SK-N-SH (cell line): Measurements from ENCODE around the gene ABHD13. TPM values are rescaled to one million over a fixed set of nuclear protein-coding genes. Genes with fewer than 3 reads are reported as not detected.
"Not testable (repeated sequence)": the region's sequence is repeated elsewhere in the genome, so short reads cannot be mapped to it uniquely, and the experiment has no call there.

Experiments used
- CTCF ChIA-PET: fragments of 300-600, 350-600 bp; formaldehyde crosslinking; extraction: SDS; loops from one replicate; lab custom pipeline; 2021; lab: Yijun Ruan, JAX
- POLR2A ChIA-PET: fragments of 350-600 bp; sonication (Branson Sonifier 250); formaldehyde crosslinking; extraction: SDS; loops from one replicate; lab custom pipeline; 2020; ENCODE audit warnings: antibody characterized with exemption, inconsistent platforms; lab: Yijun Ruan, JAX
- DNase-seq: peaks from one replicate; pipeline ENCODE4 v3.0.0; 2012
- H2AFZ ChIP-seq: fragments of 200-600 bp; sonication (generic); 2 replicates; pipeline ENCODE4 v1.8.1; 2016; ENCODE audit warnings: antibody characterized with exemption, mild to moderate bottlenecking, low read depth
- H3F3A ChIP-seq: fragments of 200-600 bp; sonication (generic); replicated peaks from 2 replicates; pipeline ENCODE3; 2016; ENCODE audit warnings: antibody characterized with exemption, mild to moderate bottlenecking; ENCODE audit not compliant: insufficient read depth
- H3K27ac ChIP-seq, 2 experiments: fragments of 200-500 bp in 1 of 2; fragments of 200-600 bp in 1 of 2; sonication (Bioruptor generic) in 1 of 2; sonication (generic), shearing (Covaris generic) in 1 of 2; 2 replicates each; pipeline versions ENCODE4 v1.5.1 to v1.6.1; 2014 to 2016; ENCODE audit warnings: low read depth in 2 of 2, inconsistent platforms in 1 of 2, low read length in 1 of 2, mild to moderate bottlenecking in 1 of 2, mixed read lengths in 1 of 2
- H3K27me3 ChIP-seq: fragments of 200-600 bp; sonication (generic), shearing (Covaris generic); 2 replicates; pipeline ENCODE4 v1.6.1; 2016; ENCODE audit warnings: mixed run types; ENCODE audit not compliant: insufficient read depth
- H3K36me3 ChIP-seq, 2 experiments: fragments of 200-500 bp in 1 of 2; fragments of 200-600 bp in 1 of 2; sonication (Bioruptor generic) in 1 of 2; sonication (generic) in 1 of 2; replicated peaks in 1 of 2; 2 replicates each; pipeline versions ENCODE3 to v1.5.1; 2014 to 2016; ENCODE audit warnings: low read length in 1 of 2, mild to moderate bottlenecking in 1 of 2; ENCODE audit not compliant: insufficient read depth in 2 of 2, control insufficient read depth in 1 of 2
- H3K4me1 ChIP-seq, 2 experiments: fragments of 200-500 bp in 1 of 2; fragments of 200-600 bp in 1 of 2; sonication (Bioruptor generic) in 1 of 2; sonication (generic), shearing (Covaris generic) in 1 of 2; 2 replicates each; pipeline versions ENCODE4 v1.5.1 to v1.6.1; 2014 to 2016; ENCODE audit warnings: low read depth in 1 of 2, low read length in 1 of 2, mixed run types in 1 of 2; ENCODE audit not compliant: insufficient read depth in 2 of 2, control insufficient read depth in 1 of 2
- H3K4me2 ChIP-seq: fragments of 200-600 bp; sonication (generic), shearing (Covaris generic); 2 replicates; pipeline ENCODE4 v1.6.1; 2017; ENCODE audit warnings: mixed run types
- H3K4me3 ChIP-seq, 2 experiments: fragments of 200-500 bp in 1 of 2; fragments of 200-600 bp in 1 of 2; sonication (Bioruptor generic) in 1 of 2; sonication (generic), shearing (Covaris generic) in 1 of 2; 2 replicates each; pipeline versions ENCODE4 v1.5.1 to v1.8.1; 2014 to 2016; ENCODE audit warnings: low read depth in 2 of 2, inconsistent platforms in 1 of 2, low read length in 1 of 2, mild to moderate bottlenecking in 1 of 2, mixed read lengths in 1 of 2, moderate library complexity in 1 of 2
- H3K79me2 ChIP-seq: fragments of 200-600 bp; sonication (generic); 2 replicates; pipeline ENCODE4 v1.8.1; 2017; ENCODE audit warnings: mild to moderate bottlenecking; ENCODE audit not compliant: insufficient read depth
- H3K9ac ChIP-seq: fragments of 200-600 bp; sonication (generic); 2 replicates; pipeline ENCODE4 v1.6.1; 2017; ENCODE audit warnings: mixed run types
- H3K9me2 ChIP-seq: fragments of 200-600 bp; sonication (generic); 2 replicates; pipeline ENCODE4 v1.6.1; 2017; ENCODE audit warnings: mixed run types
- H3K9me3 ChIP-seq: fragments of 200-600 bp; sonication (generic); 2 replicates; pipeline ENCODE4 v1.6.1; 2017; ENCODE audit warnings: mixed run types, mild to moderate bottlenecking, moderate library complexity
- H4K20me1 ChIP-seq: fragments of 200-600 bp; sonication (generic); 2 replicates; pipeline ENCODE4 v1.6.1; 2017; ENCODE audit warnings: mild to moderate bottlenecking, mixed run types; ENCODE audit not compliant: insufficient read depth
- CHD2 ChIP-seq: fragments of 150-350 bp; IDR thresholded peaks from 2 replicates; pipeline ENCODE4 v1.6.1; 2018; ENCODE audit warnings: low read length; ENCODE audit not compliant: partially characterized antibody
- ELF1 ChIP-seq: IDR thresholded peaks from 2 replicates; pipeline ENCODE4 v1.4.0; 2012
- FOXJ3 ChIP-seq: sonication (generic); formaldehyde crosslinking; IDR thresholded peaks from 2 replicates; pipeline ENCODE4 v1.5.1; 2020; ENCODE audit warnings: mild to moderate bottlenecking, missing genetic modification reagents
- FOXM1 ChIP-seq: IDR thresholded peaks from 2 replicates; pipeline ENCODE4 v1.4.0; 2012; ENCODE audit warnings: low read depth, mild to moderate bottlenecking
- GABPA ChIP-seq: IDR thresholded peaks from 2 replicates; pipeline ENCODE4 v1.4.0; 2012; ENCODE audit warnings: low read depth, mild to moderate bottlenecking
- JUND ChIP-seq: IDR thresholded peaks from 2 replicates; pipeline ENCODE4 v1.4.0; 2012
- MXI1 ChIP-seq: IDR thresholded peaks from 2 replicates; pipeline ENCODE4 v1.6.1; 2012; ENCODE audit warnings: mild to moderate bottlenecking, low read depth, low read length, improper control_type of control experiment
- NRF1 ChIP-seq: IDR thresholded peaks from 2 replicates; pipeline ENCODE4 v1.6.1; 2012; ENCODE audit warnings: low read depth, mild to moderate bottlenecking, low read length
- PBX3 ChIP-seq: IDR thresholded peaks from 2 replicates; pipeline ENCODE4; 2012
- POLR2AphosphoS5 ChIP-seq: IDR thresholded peaks from 2 replicates; pipeline ENCODE4 v1.6.1; 2012; ENCODE audit warnings: low read depth, low read length
- RFX5 ChIP-seq: IDR thresholded peaks from 2 replicates; pipeline ENCODE4 v1.6.1; 2012; ENCODE audit warnings: mild to moderate bottlenecking, improper control_type of control experiment, low read length
- RXRA ChIP-seq: IDR thresholded peaks from 2 replicates; pipeline ENCODE4 v1.4.0; 2012; ENCODE audit warnings: low read depth, mild to moderate bottlenecking, borderline replicate concordance
- SIN3A ChIP-seq: IDR thresholded peaks from 2 replicates; pipeline ENCODE4 v1.6.1; 2012; ENCODE audit warnings: low read depth, mild to moderate bottlenecking, low read length, moderate library complexity, borderline replicate concordance
- TAF1 ChIP-seq: IDR thresholded peaks from 2 replicates; pipeline ENCODE4 v1.6.1; 2012; ENCODE audit warnings: low read depth, mild to moderate bottlenecking, low read length, moderate library complexity, borderline replicate concordance
- WGBS: methylation state at CpG from one replicate; pipeline ENCODE4 v1.1.6; 2017; ENCODE audit warnings: low lambda C conversion rate; 5-methylcytosine and 5-hydroxymethylcytosine counted together
- polyA plus RNA-seq, 3 experiments: library from polyadenylated mRNA; depleted of rRNA; stranded (reverse); fragments of >200 nt; gene quantifications; 2 replicates each; pipeline ENCODE4 v1.2.3, GENCODE V29; 2012
- TF ChIP-seq, protein P1 (sequence below): fragments of 200-600 bp; sonication (generic); IDR thresholded peaks from 2 replicates; pipeline ENCODE4 v1.6.1; 2017; ENCODE audit warnings: antibody characterized with exemption, mild to moderate bottlenecking, moderate library complexity
- TF ChIP-seq, protein P2 (sequence below): IDR thresholded peaks from 2 replicates; pipeline ENCODE4 v1.4.0; 2012; ENCODE audit warnings: low read depth
- TF ChIP-seq, protein P3 (sequence below): IDR thresholded peaks from 2 replicates; pipeline ENCODE4 v1.4.0; 2012; ENCODE audit warnings: low read depth, borderline replicate concordance
- TF ChIP-seq, protein P4 (sequence below): IDR thresholded peaks from 2 replicates; pipeline ENCODE4 v1.6.1; 2012; ENCODE audit warnings: mild to moderate bottlenecking, low read depth, low read length, moderate library complexity

Gene ABHD13
- polyA plus RNA-seq, 1 of the 3 experiments (the other 2 are of a cell fraction), result 2.9 TPM

- peak within 1 kb of the TSS; percentile 88 for H3K4me2 ChIP-seq
- ChIA-PET POLR2A (interaction anchor here (0.7 kb wide), 1 partner anchor 11 kb away, joined by 4 read pairs; no protein-coding TSS in a partner anchor), CTCF (interaction anchor here (1.4 kb wide), 1 partner anchor 10 kb away, joined by 3 read pairs; no protein-coding TSS in a partner anchor)
- peak within 1 kb of the TSS; percentile 72 to 89 for H3K27ac ChIP-seq
- H3K4me1 ChIP-seq, result peaks cover 19 to 29% of the 10 kb centered on the region in 2 experiments; a peak in 3 of 4 replicates
- 5% methylated on average over 8 of the region's 26 CpGs for WGBS
- peak within 1 kb of the TSS; percentile 54 to 67 for H3K4me3 ChIP-seq
- no peaks in the 10 kb centered on the region for H3K9me2 ChIP-seq
- peaks cover 12% of the 10 kb centered on the region for H4K20me1 ChIP-seq
- peaks cover 9 to 12% of the 10 kb centered on the region in 2 experiments for H3K36me3 ChIP-seq
- TF ChIP-seq NRF1 (peak; percentile 96), SIN3A (0 out of 2 replicates have a peak, but pooled peaks have one; percentile 39), TAF1 (peak; percentile 47; the same call in 1 of the 2 replicates), ELF1 (peak; percentile 70), PBX3 (peak; percentile 49; the same call in 1 of the 2 replicates), CHD2 (peak; percentile 77), RXRA (no peak), FOXJ3 (CRISPR knock-in tag) (no peak), POLR2AphosphoS5 (peak; percentile 48; the same call in 1 of the 2 replicates), JUND (no peak), MXI1 (peak; percentile 85), FOXM1 (no peak), GABPA (peak; percentile 75), RFX5 (no peak)
- TF ChIP-seq, protein P1, sequence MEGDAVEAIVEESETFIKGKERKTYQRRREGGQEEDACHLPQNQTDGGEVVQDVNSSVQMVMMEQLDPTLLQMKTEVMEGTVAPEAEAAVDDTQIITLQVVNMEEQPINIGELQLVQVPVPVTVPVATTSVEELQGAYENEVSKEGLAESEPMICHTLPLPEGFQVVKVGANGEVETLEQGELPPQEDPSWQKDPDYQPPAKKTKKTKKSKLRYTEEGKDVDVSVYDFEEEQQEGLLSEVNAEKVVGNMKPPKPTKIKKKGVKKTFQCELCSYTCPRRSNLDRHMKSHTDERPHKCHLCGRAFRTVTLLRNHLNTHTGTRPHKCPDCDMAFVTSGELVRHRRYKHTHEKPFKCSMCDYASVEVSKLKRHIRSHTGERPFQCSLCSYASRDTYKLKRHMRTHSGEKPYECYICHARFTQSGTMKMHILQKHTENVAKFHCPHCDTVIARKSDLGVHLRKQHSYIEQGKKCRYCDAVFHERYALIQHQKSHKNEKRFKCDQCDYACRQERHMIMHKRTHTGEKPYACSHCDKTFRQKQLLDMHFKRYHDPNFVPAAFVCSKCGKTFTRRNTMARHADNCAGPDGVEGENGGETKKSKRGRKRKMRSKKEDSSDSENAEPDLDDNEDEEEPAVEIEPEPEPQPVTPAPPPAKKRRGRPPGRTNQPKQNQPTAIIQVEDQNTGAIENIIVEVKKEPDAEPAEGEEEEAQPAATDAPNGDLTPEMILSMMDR, result no peak
- TF ChIP-seq, protein P2, sequence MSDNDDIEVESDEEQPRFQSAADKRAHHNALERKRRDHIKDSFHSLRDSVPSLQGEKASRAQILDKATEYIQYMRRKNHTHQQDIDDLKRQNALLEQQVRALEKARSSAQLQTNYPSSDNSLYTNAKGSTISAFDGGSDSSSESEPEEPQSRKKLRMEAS, result peak; percentile 56; the same call in 1 of the 2 replicates
- TF ChIP-seq, protein P3, sequence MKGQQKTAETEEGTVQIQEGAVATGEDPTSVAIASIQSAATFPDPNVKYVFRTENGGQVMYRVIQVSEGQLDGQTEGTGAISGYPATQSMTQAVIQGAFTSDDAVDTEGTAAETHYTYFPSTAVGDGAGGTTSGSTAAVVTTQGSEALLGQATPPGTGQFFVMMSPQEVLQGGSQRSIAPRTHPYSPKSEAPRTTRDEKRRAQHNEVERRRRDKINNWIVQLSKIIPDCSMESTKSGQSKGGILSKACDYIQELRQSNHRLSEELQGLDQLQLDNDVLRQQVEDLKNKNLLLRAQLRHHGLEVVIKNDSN, result no peak
- TF ChIP-seq, protein P4, sequence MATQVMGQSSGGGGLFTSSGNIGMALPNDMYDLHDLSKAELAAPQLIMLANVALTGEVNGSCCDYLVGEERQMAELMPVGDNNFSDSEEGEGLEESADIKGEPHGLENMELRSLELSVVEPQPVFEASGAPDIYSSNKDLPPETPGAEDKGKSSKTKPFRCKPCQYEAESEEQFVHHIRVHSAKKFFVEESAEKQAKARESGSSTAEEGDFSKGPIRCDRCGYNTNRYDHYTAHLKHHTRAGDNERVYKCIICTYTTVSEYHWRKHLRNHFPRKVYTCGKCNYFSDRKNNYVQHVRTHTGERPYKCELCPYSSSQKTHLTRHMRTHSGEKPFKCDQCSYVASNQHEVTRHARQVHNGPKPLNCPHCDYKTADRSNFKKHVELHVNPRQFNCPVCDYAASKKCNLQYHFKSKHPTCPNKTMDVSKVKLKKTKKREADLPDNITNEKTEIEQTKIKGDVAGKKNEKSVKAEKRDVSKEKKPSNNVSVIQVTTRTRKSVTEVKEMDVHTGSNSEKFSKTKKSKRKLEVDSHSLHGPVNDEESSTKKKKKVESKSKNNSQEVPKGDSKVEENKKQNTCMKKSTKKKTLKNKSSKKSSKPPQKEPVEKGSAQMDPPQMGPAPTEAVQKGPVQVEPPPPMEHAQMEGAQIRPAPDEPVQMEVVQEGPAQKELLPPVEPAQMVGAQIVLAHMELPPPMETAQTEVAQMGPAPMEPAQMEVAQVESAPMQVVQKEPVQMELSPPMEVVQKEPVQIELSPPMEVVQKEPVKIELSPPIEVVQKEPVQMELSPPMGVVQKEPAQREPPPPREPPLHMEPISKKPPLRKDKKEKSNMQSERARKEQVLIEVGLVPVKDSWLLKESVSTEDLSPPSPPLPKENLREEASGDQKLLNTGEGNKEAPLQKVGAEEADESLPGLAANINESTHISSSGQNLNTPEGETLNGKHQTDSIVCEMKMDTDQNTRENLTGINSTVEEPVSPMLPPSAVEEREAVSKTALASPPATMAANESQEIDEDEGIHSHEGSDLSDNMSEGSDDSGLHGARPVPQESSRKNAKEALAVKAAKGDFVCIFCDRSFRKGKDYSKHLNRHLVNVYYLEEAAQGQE, result no peak
- DNase-seq, result peak; percentile 97
- no peaks in the 10 kb centered on the region for H3K9me3 ChIP-seq
- H3K79me2 ChIP-seq, result peaks cover 41% of the 10 kb centered on the region
- H3K9ac ChIP-seq, result peak within 1 kb of the TSS; percentile 46; the same call in 1 of the 2 replicates
- H3K27me3 ChIP-seq, result no peaks in the 10 kb centered on the region
- H2AFZ ChIP-seq, result peak within 1 kb of the TSS; percentile 98
- H3F3A ChIP-seq, result peaks cover 10% of the 10 kb centered on the region
Observed at GRCh38 chr13:108215436-108215835, 2.8 kb upstream of the ABHD13 start, which contains the start of gene LIG4. TSS of gene LIG4 (minus strand) at chr13:108215536. CDS start at chr13:108211268, 4,268 bp downstream.

- H3K9me2 ChIP-seq, H3K27me3 ChIP-seq, H3K9me3 ChIP-seq, POLR2A ChIA-PET, H3K36me3 ChIP-seq, CTCF ChIA-PET: not testable (repeated sequence)
- Histone ChIP-seq H2AFZ (peak overlapping the region; percentile 93), H3K4me3 (peak overlapping the region; percentile 92), H4K20me1 (peaks cover 16% of the 10 kb centered on the region), H3K27ac (peak overlapping the region; percentile 70 to 96), H3K79me2 (peaks cover 57% of the 10 kb centered on the region), H3K4me2 (peak overlapping the region; percentile 85), H3K9ac (peak overlapping the region; percentile 98), H3F3A (peaks cover 10% of the 10 kb centered on the region), H3K4me1 (peaks cover 19 to 29% of the 10 kb centered on the region in 2 experiments; a peak in 3 of 4 replicates)
- 69% methylated on average over 27 of the region's 27 CpGs for WGBS
- peak; percentile 15 for DNase-seq
Observed at GRCh38 chr13:108217307-108218043, 717 bp upstream of the ABHD13 start.
